OCI-LY7 (cell line): ENCODE data around the gene PSMC4.

Experiments
- CTCF ChIP-seq: fragments of 200-600 bp; sonication (generic); conservative IDR thresholded peaks from 2 replicates; pipeline ENCODE4 v1.5.1; 2014; ENCODE audit warnings: mild to moderate bottlenecking, antibody characterized with exemption, low read length, moderate library complexity, mixed read lengths
- EZH2phosphoT487 ChIP-seq: fragments of 200-600 bp; sonication (generic); IDR thresholded peaks from 2 replicates; pipeline ENCODE4 v1.6.1; 2018; ENCODE audit warnings: low read depth, borderline replicate concordance, mild to moderate bottlenecking, mixed run types, antibody characterized with exemption, low read length, moderate library complexity, mixed read lengths

GRCh38 chr19:39937094-39937720 is 33.8 kb upstream of the PSMC4 start:
- TF ChIP-seq CTCF (no peak), EZH2phosphoT487 (no peak)
